HepG2 (cell line): ENCODE data around the gene IFT122.

ENCODE experiments used
- FOXJ3 ChIP-seq: sonication (generic); formaldehyde crosslinking; IDR thresholded peaks from 2 replicates; pipeline ENCODE4 v1.4.0; 2020; ENCODE audit warnings: missing genetic modification reagents, mild to moderate bottlenecking, borderline replicate concordance
- GPN1 ChIP-seq: sonication (generic); formaldehyde crosslinking; IDR thresholded peaks from 2 replicates; pipeline ENCODE4 v1.5.1; 2020; ENCODE audit warnings: missing genetic modification reagents, borderline replicate concordance
- HNRNPLL ChIP-seq: fragments of 200-400 bp; formaldehyde crosslinking; IDR thresholded peaks from 2 replicates; pipeline ENCODE4 v1.6.1; 2017; ENCODE audit warnings: mild to moderate bottlenecking, low read depth, low read length; ENCODE audit not compliant: poor library complexity, severe bottlenecking
- MEF2D ChIP-seq: sonication (generic); formaldehyde crosslinking; IDR thresholded peaks from 2 replicates; pipeline ENCODE4 v1.5.1; 2020; ENCODE audit warnings: mild to moderate bottlenecking, missing genetic modification reagents
- NFKB2 ChIP-seq: sonication (generic); formaldehyde crosslinking; IDR thresholded peaks from 2 replicates; pipeline ENCODE4 v1.4.0; 2020; ENCODE audit warnings: missing genetic modification reagents, borderline replicate concordance
- PHF8 ChIP-seq: sonication (generic); formaldehyde crosslinking; IDR thresholded peaks from 2 replicates; pipeline ENCODE4 v1.5.0; 2020; ENCODE audit warnings: missing genetic modification reagents
- POLR2G ChIP-seq: fragments of 200-400 bp; formaldehyde crosslinking; IDR thresholded peaks from 2 replicates; pipeline ENCODE4 v1.6.1; 2018; ENCODE audit warnings: mild to moderate bottlenecking, low read depth, low read length, moderate library complexity
- RAD21 ChIP-seq: fragments of 450-650 bp; formaldehyde crosslinking; IDR thresholded peaks from 2 replicates; pipeline ENCODE4 v1.5.0; 2020; ENCODE audit warnings: mild to moderate bottlenecking
- ZNF484 ChIP-seq: sonication (generic); formaldehyde crosslinking; IDR thresholded peaks from 2 replicates; pipeline ENCODE4 v1.5.1; 2020; ENCODE audit warnings: mild to moderate bottlenecking, low read depth, missing genetic modification reagents, borderline replicate concordance
- ZNF552 ChIP-seq: sonication (generic); formaldehyde crosslinking; IDR thresholded peaks from 2 replicates; pipeline ENCODE4 v1.9.0; 2022; ENCODE audit warnings: missing genetic modification reagents, mild to moderate bottlenecking, borderline replicate concordance
- ZNF589 ChIP-seq: sonication (generic); formaldehyde crosslinking; conservative IDR thresholded peaks from 2 replicates; pipeline ENCODE4 v1.8.0; 2022; ENCODE audit warnings: mild to moderate bottlenecking, moderate library complexity, missing genetic modification reagents

DNA sequence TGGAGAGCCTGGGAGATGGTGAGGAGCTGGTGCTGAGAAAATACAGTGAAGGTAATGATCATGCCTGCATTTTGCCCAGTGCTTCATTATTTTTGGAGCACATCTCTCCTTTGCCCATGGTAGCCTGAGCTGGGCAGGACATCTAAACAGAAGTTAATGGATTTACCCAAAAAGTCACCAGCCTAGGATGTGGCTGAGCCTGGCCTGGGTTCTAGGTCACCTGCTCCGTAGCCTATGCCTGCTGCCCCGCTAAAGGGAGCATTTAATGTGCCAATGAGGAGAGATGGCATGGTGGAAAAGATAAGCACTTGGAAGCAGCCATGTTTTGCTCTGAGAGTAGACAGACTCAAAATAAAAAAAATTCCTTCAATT, 46.6 kb downstream of the IFT122 start:
- TF ChIP-seq FOXJ3 (CRISPR knock-in tag) (no peak), NFKB2 (no peak), MEF2D (CRISPR knock-in tag) (no peak), RAD21 (CRISPR knock-in tag) (no peak), ZNF589 (CRISPR knock-in tag) (no peak), HNRNPLL (no peak), PHF8 (no peak), ZNF552 (no peak), POLR2G (no peak), GPN1 (CRISPR knock-in tag) (no peak), ZNF484 (CRISPR knock-in tag) (no peak)
